Loucy (cell line): Measurements from ENCODE around the gene SRD5A3.

Experiments used
- CTCF ChIP-seq: fragments of 200-600 bp; sonication (generic); conservative IDR thresholded peaks from 2 replicates; pipeline ENCODE4 v1.5.1; 2014; ENCODE audit warnings: mild to moderate bottlenecking, antibody characterized with exemption, low read length
- EZH2phosphoT487 ChIP-seq: fragments of 200-600 bp; IDR thresholded peaks from 2 replicates; pipeline ENCODE4 v1.6.1; 2018; ENCODE audit warnings: antibody characterized with exemption, mild to moderate bottlenecking, moderate library complexity, borderline replicate concordance

DNA sequence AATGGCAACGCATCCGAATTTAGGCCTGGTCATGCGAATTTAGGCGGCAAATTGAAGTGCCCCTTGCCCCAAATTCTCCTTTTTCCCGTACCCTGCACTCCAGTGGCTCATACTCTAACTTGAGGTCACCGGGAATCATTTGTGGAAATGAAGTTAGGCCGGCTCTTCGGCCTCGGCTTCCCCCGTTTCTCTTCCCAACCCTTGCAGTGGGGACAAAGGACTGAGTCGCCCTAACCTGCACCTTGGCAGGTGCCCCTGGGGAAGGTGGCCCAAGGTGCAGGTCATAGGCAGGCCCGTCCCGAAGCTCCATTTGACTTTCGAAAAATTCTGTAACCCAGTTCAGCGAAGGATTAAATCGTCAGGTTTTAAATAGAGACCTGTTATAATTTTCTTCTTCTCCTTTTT, 811 bp downstream of the SRD5A3 start:
- no peak for TF ChIP-seq CTCF
- no peak for TF ChIP-seq EZH2phosphoT487
